HepG2 (cell line): ENCODE results near the gene RNF222. TPM values are rescaled to one million over a fixed set of nuclear protein-coding genes. Genes with fewer than 3 reads are reported as not detected.

Experiments
- CC2D1A ChIP-seq: sonication (generic); formaldehyde crosslinking; IDR thresholded peaks from 2 replicates; pipeline ENCODE4 v1.8.1; 2023; ENCODE audit warnings: mild to moderate bottlenecking, missing genetic modification reagents
- DNMT3B ChIP-seq: conservative IDR thresholded peaks from 2 replicates; pipeline ENCODE4 v1.6.1; 2016; ENCODE audit warnings: missing biosample characterization, control low read depth
- NR2F6 ChIP-seq, 2 experiments: IDR thresholded peaks; 2 replicates each; pipeline ENCODE4 v1.6.1; 2016; ENCODE audit warnings: antibody characterized with exemption in 1 of 2, mild to moderate bottlenecking in 1 of 2
- PAWR ChIP-seq: sonication (generic); formaldehyde crosslinking; IDR thresholded peaks from 2 replicates; pipeline ENCODE4 v1.4.0; 2020; ENCODE audit warnings: missing genetic modification reagents, mild to moderate bottlenecking, borderline replicate concordance
- PRMT3 ChIP-seq: sonication (generic); formaldehyde crosslinking; IDR thresholded peaks from 2 replicates; pipeline ENCODE4 v1.8.1; 2022; ENCODE audit warnings: low read depth, mild to moderate bottlenecking, moderate library complexity, missing genetic modification reagents, borderline replicate concordance
- RBAK ChIP-seq: sonication (generic); formaldehyde crosslinking; IDR thresholded peaks from 2 replicates; pipeline ENCODE4 v1.5.1; 2020; ENCODE audit warnings: mild to moderate bottlenecking, missing genetic modification reagents
- SAFB2 ChIP-seq: sonication (generic); formaldehyde crosslinking; IDR thresholded peaks from 2 replicates; pipeline ENCODE4 v1.5.1; 2020; ENCODE audit warnings: missing genetic modification reagents, low read depth, mild to moderate bottlenecking, borderline replicate concordance
- TAF1 ChIP-seq: sonication (generic); formaldehyde crosslinking; IDR thresholded peaks from 2 replicates; pipeline ENCODE4 v1.4.0; 2020; ENCODE audit warnings: missing genetic modification reagents
- XBP1 ChIP-seq: sonication (generic); formaldehyde crosslinking; IDR thresholded peaks from 2 replicates; pipeline ENCODE4 v1.5.0; 2020; ENCODE audit warnings: missing genetic modification reagents
- ZNF441 ChIP-seq: sonication (generic); formaldehyde crosslinking; IDR thresholded peaks from 2 replicates; pipeline ENCODE4 v1.7.0; 2021; ENCODE audit warnings: missing genetic modification reagents, borderline replicate concordance
- ZNF570 ChIP-seq: sonication (generic); formaldehyde crosslinking; IDR thresholded peaks from 2 replicates; pipeline ENCODE4 v1.4.0; 2020; ENCODE audit warnings: mild to moderate bottlenecking, missing genetic modification reagents, borderline replicate concordance
- ZNF775 ChIP-seq: sonication (generic); formaldehyde crosslinking; IDR thresholded peaks from 2 replicates; pipeline ENCODE4 v1.4.0; 2020; ENCODE audit warnings: missing genetic modification reagents, mild to moderate bottlenecking, moderate library complexity, borderline replicate concordance
- polyA plus RNA-seq, 8 experiments: library from polyadenylated mRNA; depleted of rRNA in 3 of 8; stranded (reverse) in 7 of 8; unstranded in 1 of 8; fragments of >200 nt; fragmentation: Illumina TruSeq in 4 of 8; extraction: Trizol in 4 of 8; gene quantifications; 2 replicates each; pipeline versions ENCODE4 v1.2.1 to v1.2.3, GENCODE V29; 2011 to 2016; ENCODE audit warnings: low read depth in 4 of 8, missing spikeins in 1 of 8, mixed read lengths in 1 of 8; ENCODE audit not compliant: insufficient read depth in 1 of 8
- total RNA-seq, 5 experiments: library from RNA; depleted of rRNA; stranded (reverse); fragments of >200 nt; fragmentation: Illumina TruSeq; extraction: Trizol; gene quantifications; 2 replicates each; pipeline ENCODE4 v1.2.3, GENCODE V29; 2016; ENCODE audit warnings: low read depth in 1 of 5
- TF ChIP-seq, protein P1 (sequence below): sonication (generic); formaldehyde crosslinking; IDR thresholded peaks from 2 replicates; pipeline ENCODE4 v1.5.0; 2020; ENCODE audit warnings: missing genetic modification reagents
- TF ChIP-seq, protein P2 (sequence below): fragments of 450-650 bp; IDR thresholded peaks from 2 replicates; pipeline ENCODE4 v1.6.1; 2017
- TF ChIP-seq, protein P3 (sequence below): sonication (generic); formaldehyde crosslinking; IDR thresholded peaks from 2 replicates; pipeline ENCODE4 v1.8.0; 2022; ENCODE audit warnings: mild to moderate bottlenecking, missing genetic modification reagents, moderate library complexity
- TF ChIP-seq, protein P4 (sequence below): IDR thresholded peaks from 2 replicates; pipeline ENCODE4 v1.6.1; 2016
- TF ChIP-seq, protein P5 (sequence below): sonication (generic); formaldehyde crosslinking; IDR thresholded peaks from 2 replicates; pipeline ENCODE4 v1.4.0; 2020; ENCODE audit warnings: low read depth, mild to moderate bottlenecking, missing genetic modification reagents

The RNF222 gene
- total and polyA plus RNA-seq, 2 of the 13 experiments (the other 11 are each of a cell fraction or from before 2014, with no cell fraction given) = not detected

DNA sequence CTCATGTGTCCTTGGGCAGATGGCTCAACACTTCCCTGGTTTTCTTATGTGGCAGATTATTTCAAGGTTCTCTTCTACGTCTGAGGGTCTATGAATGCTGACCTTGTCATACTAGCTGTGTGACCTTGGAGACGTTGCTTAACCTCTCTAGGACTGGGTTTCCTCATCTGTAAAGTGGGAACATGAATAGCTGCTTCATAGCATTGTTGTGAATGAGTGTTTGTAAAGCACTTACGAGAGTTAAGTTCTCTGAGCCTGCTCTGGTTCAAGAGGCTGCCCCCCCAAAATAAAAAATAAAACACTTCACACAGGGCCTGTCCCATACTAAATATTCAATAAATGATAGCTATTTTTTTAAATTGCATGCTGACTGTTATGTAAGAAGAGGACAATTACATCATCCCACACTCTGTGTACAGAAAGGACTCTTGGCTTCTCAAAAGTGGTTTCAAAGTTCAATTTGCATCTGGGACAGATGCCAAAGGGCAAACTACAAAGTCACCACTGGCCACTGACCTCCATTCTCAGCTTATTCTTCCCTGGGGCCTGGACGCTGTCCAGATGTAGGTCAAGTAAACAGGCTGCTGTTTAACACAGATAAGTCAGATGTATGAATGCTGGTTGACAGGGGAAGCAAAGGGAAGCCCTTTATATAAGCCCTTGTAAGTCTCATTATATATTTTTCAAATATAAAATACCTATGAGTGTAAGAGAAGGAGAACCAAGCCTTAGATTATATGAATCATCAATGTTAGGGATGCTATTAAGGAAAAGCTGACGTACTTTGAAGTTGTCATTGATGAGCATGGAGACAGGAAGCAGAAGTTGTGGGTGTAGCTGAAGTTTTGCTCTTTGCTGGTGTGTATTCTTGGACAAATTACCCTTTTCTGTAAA, 22.7 kb upstream of the RNF222 start (continued):
- TF ChIP-seq, protein P1, sequence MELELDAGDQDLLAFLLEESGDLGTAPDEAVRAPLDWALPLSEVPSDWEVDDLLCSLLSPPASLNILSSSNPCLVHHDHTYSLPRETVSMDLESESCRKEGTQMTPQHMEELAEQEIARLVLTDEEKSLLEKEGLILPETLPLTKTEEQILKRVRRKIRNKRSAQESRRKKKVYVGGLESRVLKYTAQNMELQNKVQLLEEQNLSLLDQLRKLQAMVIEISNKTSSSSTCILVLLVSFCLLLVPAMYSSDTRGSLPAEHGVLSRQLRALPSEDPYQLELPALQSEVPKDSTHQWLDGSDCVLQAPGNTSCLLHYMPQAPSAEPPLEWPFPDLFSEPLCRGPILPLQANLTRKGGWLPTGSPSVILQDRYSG = no peak
- no peak for TF ChIP-seq CC2D1A (CRISPR knock-in tag)
- no peak for TF ChIP-seq DNMT3B (CRISPR knock-in tag)
- no peak for TF ChIP-seq ZNF775
- TF ChIP-seq SAFB2 (CRISPR knock-in tag) = no peak
- no peak for TF ChIP-seq TAF1 (CRISPR knock-in tag)
- TF ChIP-seq, protein P2, sequence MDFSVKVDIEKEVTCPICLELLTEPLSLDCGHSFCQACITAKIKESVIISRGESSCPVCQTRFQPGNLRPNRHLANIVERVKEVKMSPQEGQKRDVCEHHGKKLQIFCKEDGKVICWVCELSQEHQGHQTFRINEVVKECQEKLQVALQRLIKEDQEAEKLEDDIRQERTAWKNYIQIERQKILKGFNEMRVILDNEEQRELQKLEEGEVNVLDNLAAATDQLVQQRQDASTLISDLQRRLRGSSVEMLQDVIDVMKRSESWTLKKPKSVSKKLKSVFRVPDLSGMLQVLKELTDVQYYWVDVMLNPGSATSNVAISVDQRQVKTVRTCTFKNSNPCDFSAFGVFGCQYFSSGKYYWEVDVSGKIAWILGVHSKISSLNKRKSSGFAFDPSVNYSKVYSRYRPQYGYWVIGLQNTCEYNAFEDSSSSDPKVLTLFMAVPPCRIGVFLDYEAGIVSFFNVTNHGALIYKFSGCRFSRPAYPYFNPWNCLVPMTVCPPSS = no peak
- TF ChIP-seq ZNF441 (CRISPR knock-in tag) = no peak
- no peak for TF ChIP-seq XBP1 (CRISPR knock-in tag)
- peak; percentile 99 for TF ChIP-seq NR2F6 (IDR thresholded peaks at IDR 0.05)
- TF ChIP-seq NR2F6 (CRISPR knock-in tag; IDR thresholded peaks at IDR 0.05) = peak; percentile 99
- no peak for TF ChIP-seq ZNF570 (CRISPR knock-in tag)
- TF ChIP-seq, protein P3, sequence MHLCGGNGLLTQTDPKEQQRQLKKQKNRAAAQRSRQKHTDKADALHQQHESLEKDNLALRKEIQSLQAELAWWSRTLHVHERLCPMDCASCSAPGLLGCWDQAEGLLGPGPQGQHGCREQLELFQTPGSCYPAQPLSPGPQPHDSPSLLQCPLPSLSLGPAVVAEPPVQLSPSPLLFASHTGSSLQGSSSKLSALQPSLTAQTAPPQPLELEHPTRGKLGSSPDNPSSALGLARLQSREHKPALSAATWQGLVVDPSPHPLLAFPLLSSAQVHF = no peak
- TF ChIP-seq RBAK (CRISPR knock-in tag) = peak; percentile 23; the same call in 1 of the 2 replicates
- TF ChIP-seq PAWR (CRISPR knock-in tag) = no peak
- no peak for TF ChIP-seq PRMT3 (CRISPR knock-in tag)
- TF ChIP-seq, protein P4, sequence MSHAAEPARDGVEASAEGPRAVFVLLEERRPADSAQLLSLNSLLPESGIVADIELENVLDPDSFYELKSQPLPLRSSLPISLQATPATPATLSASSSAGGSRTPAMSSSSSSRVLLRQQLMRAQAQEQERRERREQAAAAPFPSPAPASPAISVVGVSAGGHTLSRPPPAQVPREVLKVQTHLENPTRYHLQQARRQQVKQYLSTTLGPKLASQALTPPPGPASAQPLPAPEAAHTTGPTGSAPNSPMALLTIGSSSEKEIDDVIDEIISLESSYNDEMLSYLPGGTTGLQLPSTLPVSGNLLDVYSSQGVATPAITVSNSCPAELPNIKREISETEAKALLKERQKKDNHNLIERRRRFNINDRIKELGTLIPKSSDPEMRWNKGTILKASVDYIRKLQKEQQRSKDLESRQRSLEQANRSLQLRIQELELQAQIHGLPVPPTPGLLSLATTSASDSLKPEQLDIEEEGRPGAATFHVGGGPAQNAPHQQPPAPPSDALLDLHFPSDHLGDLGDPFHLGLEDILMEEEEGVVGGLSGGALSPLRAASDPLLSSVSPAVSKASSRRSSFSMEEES (CRISPR knock-in tag) = 0 out of 2 replicates have a peak, but pooled peaks have one; percentile 44
- TF ChIP-seq, protein P5, sequence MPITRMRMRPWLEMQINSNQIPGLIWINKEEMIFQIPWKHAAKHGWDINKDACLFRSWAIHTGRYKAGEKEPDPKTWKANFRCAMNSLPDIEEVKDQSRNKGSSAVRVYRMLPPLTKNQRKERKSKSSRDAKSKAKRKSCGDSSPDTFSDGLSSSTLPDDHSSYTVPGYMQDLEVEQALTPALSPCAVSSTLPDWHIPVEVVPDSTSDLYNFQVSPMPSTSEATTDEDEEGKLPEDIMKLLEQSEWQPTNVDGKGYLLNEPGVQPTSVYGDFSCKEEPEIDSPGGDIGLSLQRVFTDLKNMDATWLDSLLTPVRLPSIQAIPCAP (CRISPR knock-in tag) = no peak
